GM12892 (cell line): ENCODE results near the gene FBXO41.

Experiments used
- POLR2A ChIP-seq: IDR thresholded peaks from 2 replicates; pipeline ENCODE4 v1.6.1; 2011; ENCODE audit warnings: low read depth, low read length, control low read depth
- POLR2AphosphoS5 ChIP-seq: IDR thresholded peaks from 2 replicates; pipeline ENCODE4 v1.6.1; 2011; ENCODE audit warnings: low read depth, low read length, control low read depth
- TAF1 ChIP-seq: IDR thresholded peaks from 2 replicates; pipeline ENCODE4 v1.6.1; 2011; ENCODE audit warnings: low read depth, mild to moderate bottlenecking, control low read depth, low read length, borderline replicate concordance

- TF ChIP-seq POLR2A, result no peak
- TF ChIP-seq TAF1, result no peak
- TF ChIP-seq POLR2AphosphoS5, result no peak
Observed at GRCh38 chr2:73293534-73294171, 9.4 kb upstream of the FBXO41 start, which contains the start of gene EGR4.
